Activated T-helper 1 cell treated with anti-CD3 and anti-CD28 coated beads, Interleukin-12 subunit alpha, Interleukin-12 subunit beta, Interleukin-2, Interleukin-4 antibody, amounts not matched to agents 30 ng/mL and 10 ng/mL and 1 ng/mL, durations not matched to agents 14 hours and 24 hours and 36 hours (primary cell): ENCODE results near the gene GRK3. TPM values are rescaled to one million over a fixed set of nuclear protein-coding genes. Genes with fewer than 3 reads are reported as not detected.
A peak's percentile ranks its signal among the peaks of the same experiment; 100 is the strongest.

Experiments
- DNase-seq: peaks from one replicate; pipeline ENCODE4 v3.0.0; 2021; ENCODE audit warnings: low spot score
- H3K27ac Mint-ChIP-seq: one replicate; pipeline ENCODE4 v1.8.0; 2021; ENCODE audit warnings: mild to moderate bottlenecking, mixed read lengths
- H3K27me3 Mint-ChIP-seq: one replicate; pipeline ENCODE4 v1.8.0; 2022; ENCODE audit warnings: mild to moderate bottlenecking, moderate library complexity, mixed read lengths; ENCODE audit not compliant: insufficient read depth
- H3K36me3 Mint-ChIP-seq: one replicate; pipeline ENCODE4 v1.8.0; 2021; ENCODE audit warnings: low read depth, mixed read lengths
- H3K4me1 Mint-ChIP-seq: one replicate; pipeline ENCODE4 v1.8.0; 2021; ENCODE audit warnings: low read depth, mixed read lengths
- H3K4me3 Mint-ChIP-seq: one replicate; pipeline ENCODE4 v1.8.0; 2021; ENCODE audit warnings: mild to moderate bottlenecking, moderate library complexity, mixed read lengths
- H3K9me3 Mint-ChIP-seq: one replicate; pipeline ENCODE4 v1.8.0; 2021; ENCODE audit warnings: mixed read lengths
- intact Hi-C: fragments of 100-400 bp; cut with micrococcal nuclease; formaldehyde crosslinking; loops from one replicate; pipeline ENCODE4 v1.15.1; 2024
- total RNA-seq: library from RNA; stranded (reverse); gene quantifications from 2 replicates; pipeline ENCODE4 v1.2.3, GENCODE V29; 2022

GRK3 gene
- total RNA-seq, 1 donor from 2014 or later: 33.0 TPM

GRCh38 chr22:25747245-25747944 is 182.9 kb downstream of the GRK3 start:
- peaks cover 84% of the 10 kb centered on the region for H3K4me1 Mint-ChIP-seq
- peaks cover 12% of the 10 kb centered on the region for H3K9me3 Mint-ChIP-seq
- intact Hi-C loops: loop anchor here (5.0 kb wide), 3 partner anchors 125 to 670 kb away; no protein-coding TSS in a partner anchor
- no peak overlapping the region for H3K4me3 Mint-ChIP-seq
- no peak for DNase-seq
- no peaks in the 10 kb centered on the region for H3K27me3 Mint-ChIP-seq
- peaks cover 25% of the 10 kb centered on the region for H3K36me3 Mint-ChIP-seq
- peak overlapping the region; percentile 99 for H3K27ac Mint-ChIP-seq

GRCh38 chr22:25748140-25748539 is 183.7 kb downstream of the GRK3 start:
- DNase-seq: no peak
- Mint-ChIP-seq H3K27ac (peak overlapping the region; percentile 99), H3K9me3 (peaks cover 12% of the 10 kb centered on the region), H3K4me1 (peaks cover 77% of the 10 kb centered on the region), H3K4me3 (peak overlapping the region; percentile 5), H3K27me3 (no peaks in the 10 kb centered on the region), H3K36me3 (peaks cover 20% of the 10 kb centered on the region)
- intact Hi-C loops: loop anchor here (5.0 kb wide), 3 partner anchors 126 to 671 kb away; no protein-coding TSS in a partner anchor

- Mint-ChIP-seq H3K36me3 (peaks cover 18% of the 10 kb centered on the region), H3K4me1 (peaks cover 76% of the 10 kb centered on the region), H3K27me3 (no peaks in the 10 kb centered on the region), H3K27ac (peak overlapping the region; percentile 99), H3K4me3 (peak overlapping the region; percentile 84), H3K9me3 (peaks cover 12% of the 10 kb centered on the region)
- DNase-seq: no peak
- intact Hi-C loops: loop anchor here (1.0 to 5.0 kb wide), 4 partner anchors 25 to 671 kb away; no protein-coding TSS in a partner anchor
These were observed 184.2 kb downstream of the GRK3 start for GRCh38 chr22:25748704-25749103.

GRCh38 chr22:25749420-25750169 is 185.1 kb downstream of the GRK3 start:
- H3K4me3 Mint-ChIP-seq: peak overlapping the region; percentile 84
- H3K36me3 Mint-ChIP-seq: peaks cover 21% of the 10 kb centered on the region
- intact Hi-C loops: loop anchor here (1.0 to 10.0 kb wide), 10 partner anchors 13 to 915 kb away; no protein-coding TSS in a partner anchor
- H3K27ac Mint-ChIP-seq: peak overlapping the region; percentile 99
- peaks cover 79% of the 10 kb centered on the region for H3K4me1 Mint-ChIP-seq
- DNase-seq: peak; percentile 65
- peaks cover 12% of the 10 kb centered on the region for H3K9me3 Mint-ChIP-seq
- no peaks in the 10 kb centered on the region for H3K27me3 Mint-ChIP-seq

- peaks cover 75% of the 10 kb centered on the region for H3K4me1 Mint-ChIP-seq
- intact Hi-C loops: loop anchor here (1.0 to 10.0 kb wide), 6 partner anchors 14 to 914 kb away; no protein-coding TSS in a partner anchor
These were observed 186.2 kb downstream of the GRK3 start for GRCh38 chr22:25750569-25751173.

GRCh38 chr22:25751174-25751581 is 186.7 kb downstream of the GRK3 start:
- peaks cover 12% of the 10 kb centered on the region for H3K9me3 Mint-ChIP-seq
- intact Hi-C loops: loop anchor here (2.0 to 10.0 kb wide), 2 partner anchors 18 to 914 kb away; no protein-coding TSS in a partner anchor
- peak overlapping the region; percentile 50 for H3K4me3 Mint-ChIP-seq
- peaks cover 21% of the 10 kb centered on the region for H3K36me3 Mint-ChIP-seq
- no peaks in the 10 kb centered on the region for H3K27me3 Mint-ChIP-seq
- DNase-seq: no peak
- H3K27ac Mint-ChIP-seq: peak overlapping the region; percentile 99
- H3K4me1 Mint-ChIP-seq: peaks cover 75% of the 10 kb centered on the region

More at GRCh38 chr22:25750569-25751173, 186.2 kb downstream of the GRK3 start:
- H3K27ac Mint-ChIP-seq: peak overlapping the region; percentile 99
- no peaks in the 10 kb centered on the region for H3K27me3 Mint-ChIP-seq
- peaks cover 12% of the 10 kb centered on the region for H3K9me3 Mint-ChIP-seq
- peaks cover 21% of the 10 kb centered on the region for H3K36me3 Mint-ChIP-seq
- no peak for DNase-seq
- peak overlapping the region; percentile 84 for H3K4me3 Mint-ChIP-seq

- no peak overlapping the region for H3K27ac Mint-ChIP-seq
- H3K27me3 Mint-ChIP-seq: no peaks in the 10 kb centered on the region
- peaks cover 6% of the 10 kb centered on the region for H3K9me3 Mint-ChIP-seq
- intact Hi-C loops: loop anchor here (10.0 kb wide), 1 partner anchor 912 kb away; no protein-coding TSS in a partner anchor
- H3K36me3 Mint-ChIP-seq: peaks cover 16% of the 10 kb centered on the region
- no peak for DNase-seq
- peaks cover 68% of the 10 kb centered on the region for H3K4me1 Mint-ChIP-seq
- H3K4me3 Mint-ChIP-seq: no peak overlapping the region
These were observed 188.2 kb downstream of the GRK3 start for GRCh38 chr22:25752615-25753214.

- Mint-ChIP-seq H3K9me3 (peaks cover 5% of the 10 kb centered on the region), H3K4me3 (no peak overlapping the region), H3K4me1 (peaks cover 66% of the 10 kb centered on the region), H3K27me3 (no peaks in the 10 kb centered on the region), H3K36me3 (peaks cover 16% of the 10 kb centered on the region), H3K27ac (no peak overlapping the region)
- intact Hi-C loops: loop anchor here (10.0 kb wide), 1 partner anchor 912 kb away; no protein-coding TSS in a partner anchor
- DNase-seq: no peak
These were observed 188.8 kb downstream of the GRK3 start for GRCh38 chr22:25753252-25753651.

GRCh38 chr22:25754527-25755202 is 190.2 kb downstream of the GRK3 start:
- intact Hi-C loops: loop anchor here (10.0 kb wide), 1 partner anchor 910 kb away; no protein-coding TSS in a partner anchor
- Mint-ChIP-seq H3K4me1 (peaks cover 53% of the 10 kb centered on the region), H3K9me3 (no peaks in the 10 kb centered on the region), H3K27me3 (no peaks in the 10 kb centered on the region), H3K4me3 (no peak overlapping the region), H3K27ac (no peak overlapping the region), H3K36me3 (peaks cover 10% of the 10 kb centered on the region)
- DNase-seq: no peak

GRCh38 chr22:25757686-25758085 is 193.2 kb downstream of the GRK3 start:
- intact Hi-C loops: loop anchor here (10.0 kb wide), 1 partner anchor 907 kb away; no protein-coding TSS in a partner anchor
- H3K27me3 Mint-ChIP-seq: no peaks in the 10 kb centered on the region

GRCh38 chr22:25758316-25758715 is 193.8 kb downstream of the GRK3 start:
- Mint-ChIP-seq H3K36me3 (peaks cover 8% of the 10 kb centered on the region), H3K9me3 (no peaks in the 10 kb centered on the region), H3K4me1 (peaks cover 34% of the 10 kb centered on the region), H3K4me3 (no peak overlapping the region), H3K27me3 (no peaks in the 10 kb centered on the region), H3K27ac (no peak overlapping the region)
- intact Hi-C loops: loop anchor here (10.0 kb wide), 1 partner anchor 906 kb away; no protein-coding TSS in a partner anchor
- DNase-seq: no peak

More at GRCh38 chr22:25757686-25758085, 193.2 kb downstream of the GRK3 start:
- peak overlapping the region; percentile 67 for H3K27ac Mint-ChIP-seq
- H3K36me3 Mint-ChIP-seq: peaks cover 8% of the 10 kb centered on the region
- H3K4me1 Mint-ChIP-seq: peaks cover 33% of the 10 kb centered on the region
- no peak for DNase-seq
- H3K4me3 Mint-ChIP-seq: no peak overlapping the region
- H3K9me3 Mint-ChIP-seq: no peaks in the 10 kb centered on the region
